ENCODE data around the gene SMIM1. TPM values are rescaled to one million over a fixed set of nuclear protein-coding genes. Genes with fewer than 3 reads are reported as not detected.

SMIM1 gene
- polyA plus RNA-seq, 1 donor (not counting 4 experiments of a cell fraction or from before 2014, with no cell fraction given), result 0.79 TPM

- H3K36me3 ChIP-seq (ENCODE audit: control insufficient read depth in 2 of 2, extremely low read depth in 1 of 2, insufficient read depth in 2 of 2, low read length in 2 of 2), result peaks cover 20 to 25% of the 10 kb centered on the region in 2 experiments
- H3K4me2 ChIP-seq (ENCODE audit: control insufficient read depth, extremely low read depth, insufficient read depth, low read depth, low read length), result peak overlapping the region; percentile 32
- FAIRE-seq, result no peak
- H3K79me2 ChIP-seq (ENCODE audit: control insufficient read depth, insufficient read depth, low read length), result peaks cover 64% of the 10 kb centered on the region
- H3K9me3 ChIP-seq (ENCODE audit: control insufficient read depth, low read depth, low read length), result no peaks in the 10 kb centered on the region
- H3K4me3 ChIP-seq (ENCODE audit: control insufficient read depth in 2 of 3, extremely low read depth in 1 of 3, insufficient read depth in 2 of 3, low read depth in 1 of 3, low read length in 3 of 3), result no peak overlapping the region
- TF ChIP-seq CTCF (optimal IDR thresholded peaks at IDR 0.05 in 1 of 3, IDR thresholded peaks at IDR 0.05 in 1 of 3, conservative IDR thresholded peaks at IDR 0.05 in 1 of 3; ENCODE audit: extremely low read depth in 1 of 3, insufficient read depth in 2 of 3, low read length in 3 of 3), result no peak
- TF ChIP-seq EZH2 (IDR thresholded peaks at IDR 0.05; ENCODE audit: low read length), result no peak
- DNase-seq (ENCODE audit: low read depth, low spot score), result no peak
- H3K27ac ChIP-seq (ENCODE audit: control insufficient read depth, insufficient read depth, low read length), result no peak overlapping the region
- H3K27me3 ChIP-seq (ENCODE audit: control insufficient read depth, extremely low read depth, insufficient read depth, low read length), result no peaks in the 10 kb centered on the region
- H3K9ac ChIP-seq (ENCODE audit: control insufficient read depth, extremely low read depth, insufficient read depth, low read length), result no peak overlapping the region
- H2AFZ ChIP-seq (ENCODE audit: control insufficient read depth, low read length), result no peak overlapping the region
- peaks cover 19% of the 10 kb centered on the region for H3K4me1 ChIP-seq (ENCODE audit: control insufficient read depth, extremely low read depth, insufficient read depth, low read length)
- peaks cover 9% of the 10 kb centered on the region for H4K20me1 ChIP-seq (ENCODE audit: control insufficient read depth, extremely low read depth, insufficient read depth, low read length)
- H3K9me1 ChIP-seq (ENCODE audit: control insufficient read depth, extremely low read depth, insufficient read depth, low read length), result no peaks in the 10 kb centered on the region
- dilution Hi-C loops (cut with MboI; ENCODE audit: extremely low pct_ligation_motif_present, low sequenced_read_pairs), result no loop called here
Measured at GRCh38 chr1:3788756-3789420, 16.3 kb downstream of the SMIM1 start.

- H3K9me3 ChIP-seq (ENCODE audit: control insufficient read depth, low read depth, low read length), result no peaks in the 10 kb centered on the region
- H3K4me2 ChIP-seq (ENCODE audit: control insufficient read depth, extremely low read depth, insufficient read depth, low read depth, low read length), result no peak overlapping the region
- no peak overlapping the region for H3K27ac ChIP-seq (ENCODE audit: control insufficient read depth, insufficient read depth, low read length)
- no peak for DNase-seq (ENCODE audit: low read depth, low spot score)
- dilution Hi-C loops (cut with MboI; ENCODE audit: extremely low pct_ligation_motif_present, low sequenced_read_pairs), result no loop called here
- no peaks in the 10 kb centered on the region for H3K9me1 ChIP-seq (ENCODE audit: control insufficient read depth, extremely low read depth, insufficient read depth, low read length)
- no peak overlapping the region for H3K4me3 ChIP-seq (ENCODE audit: control insufficient read depth in 2 of 3, extremely low read depth in 1 of 3, insufficient read depth in 2 of 3, low read depth in 1 of 3, low read length in 3 of 3)
- H3K36me3 ChIP-seq (ENCODE audit: control insufficient read depth in 2 of 2, extremely low read depth in 1 of 2, insufficient read depth in 2 of 2, low read length in 2 of 2), result peaks cover 13 to 21% of the 10 kb centered on the region in 2 experiments
- H3K79me2 ChIP-seq (ENCODE audit: control insufficient read depth, insufficient read depth, low read length), result peaks cover 72% of the 10 kb centered on the region
- no peak overlapping the region for H2AFZ ChIP-seq (ENCODE audit: control insufficient read depth, low read length)
- peaks cover 12% of the 10 kb centered on the region for H4K20me1 ChIP-seq (ENCODE audit: control insufficient read depth, extremely low read depth, insufficient read depth, low read length)
- no peak for TF ChIP-seq CTCF (optimal IDR thresholded peaks at IDR 0.05 in 1 of 3, IDR thresholded peaks at IDR 0.05 in 1 of 3, conservative IDR thresholded peaks at IDR 0.05 in 1 of 3; ENCODE audit: extremely low read depth in 1 of 3, insufficient read depth in 2 of 3, low read length in 3 of 3)
- TF ChIP-seq EZH2 (IDR thresholded peaks at IDR 0.05; ENCODE audit: low read length), result no peak
- FAIRE-seq, result no peak
- peaks cover 25% of the 10 kb centered on the region for H3K4me1 ChIP-seq (ENCODE audit: control insufficient read depth, extremely low read depth, insufficient read depth, low read length)
- no peak overlapping the region for H3K9ac ChIP-seq (ENCODE audit: control insufficient read depth, extremely low read depth, insufficient read depth, low read length)
- no peaks in the 10 kb centered on the region for H3K27me3 ChIP-seq (ENCODE audit: control insufficient read depth, extremely low read depth, insufficient read depth, low read length)
Measured at GRCh38 chr1:3789421-3790300, 17.1 kb downstream of the SMIM1 start.
